Measurements from ENCODE around the gene SARS1.

Gene SARS1

GRCh38 chr1:109251277-109252166, 37.8 kb downstream of the SARS1 start:
- no peak for DNase-seq

GRCh38 chr1:109252167-109252892, 38.6 kb downstream of the SARS1 start:
- no peak for DNase-seq

- no peak for DNase-seq
These were observed 39.4 kb downstream of the SARS1 start for GRCh38 chr1:109252893-109253802.

GRCh38 chr1:109253803-109254620, 40.3 kb downstream of the SARS1 start:
- DNase-seq: no peak

- DNase-seq: no peak
These were observed 40.9 kb downstream of the SARS1 start for GRCh38 chr1:109254621-109255096.

- no peak for DNase-seq
These were observed 41.5 kb downstream of the SARS1 start for GRCh38 chr1:109255097-109255651.

- DNase-seq: no peak
These were observed 42.0 kb downstream of the SARS1 start for GRCh38 chr1:109255678-109256077.

- no peak for DNase-seq
These were observed 42.4 kb downstream of the SARS1 start for GRCh38 chr1:109256085-109256484.

- DNase-seq: no peak
These were observed 43.4 kb downstream of the SARS1 start for GRCh38 chr1:109256971-109257681.

GRCh38 chr1:109257682-109258421, 44.1 kb downstream of the SARS1 start:
- DNase-seq: no peak

- no peak for DNase-seq
These were observed 45.1 kb downstream of the SARS1 start for GRCh38 chr1:109258481-109259466.

GRCh38 chr1:109259674-109260557, 46.2 kb downstream of the SARS1 start:
- no peak for DNase-seq

- no peak for DNase-seq
These were observed 47.3 kb downstream of the SARS1 start for GRCh38 chr1:109261006-109261405.

GRCh38 chr1:109261578-109261977, 47.9 kb downstream of the SARS1 start:
- no peak for DNase-seq

GRCh38 chr1:109262231-109263055, 48.7 kb downstream of the SARS1 start:
- no peak for DNase-seq

- DNase-seq: no peak
These were observed 49.5 kb downstream of the SARS1 start for GRCh38 chr1:109263234-109263596.
